ENCODE measurements around the gene ACOT11.

ACOT11 gene

GRCh38 chr1:54585181-54586066 lies 37.4 kb downstream of the ACOT11 start (continued):
- TF ChIP-seq ZNF660 (tag by site-specific recombination; IDR thresholded peaks at IDR 0.05), result no peak

GRCh38 chr1:54588377-54588776 lies 40.3 kb downstream of the ACOT11 start:
- no peaks in the 10 kb centered on the region for H3K36me3 ChIP-seq (ENCODE audit: control insufficient read depth in 2 of 2, insufficient read depth in 1 of 2, low read length in 2 of 2)
- H3K4me1 ChIP-seq (ENCODE audit: control insufficient read depth, insufficient read depth, low read length), result no peaks in the 10 kb centered on the region
- TF ChIP-seq ZNF324 (tag by site-specific recombination; IDR thresholded peaks at IDR 0.05) (no peak), AEBP2 (tag by site-specific recombination; IDR thresholded peaks at IDR 0.05; ENCODE audit: borderline replicate concordance) (no peak), ZNF148 (tag by site-specific recombination; IDR thresholded peaks at IDR 0.05; ENCODE audit: borderline replicate concordance) (no peak), ZNF112 (tag by site-specific recombination; IDR thresholded peaks at IDR 0.05) (no peak), ZNF747 (tag by site-specific recombination; IDR thresholded peaks at IDR 0.05) (no peak), ZNF23 (tag by site-specific recombination; IDR thresholded peaks at IDR 0.05; ENCODE audit: borderline replicate concordance) (no peak), ZNF830 (tag by site-specific recombination; IDR thresholded peaks at IDR 0.05; ENCODE audit: low read depth) (no peak), ZNF521 (tag by site-specific recombination; IDR thresholded peaks at IDR 0.05) (no peak)
- no peaks in the 10 kb centered on the region for H3K9me3 ChIP-seq (ENCODE audit: control insufficient read depth, insufficient read depth, low read depth, low read length)
- POLR2A ChIA-PET, result no interaction called here
- CTCF ChIA-PET, result interaction anchor here (0.6 kb wide), 1 partner anchor 54 kb away, joined by 3 read pairs; no protein-coding TSS in a partner anchor
- no peak overlapping the region for H3K4me3 ChIP-seq (ENCODE audit: low read depth, low read length)
- H3K27ac ChIP-seq (ENCODE audit: extremely low read depth, low read depth, low read length), result no peak overlapping the region

GRCh38 chr1:54591127-54591756 lies 43.2 kb downstream of the ACOT11 start:
- Histone ChIP-seq H3K4me1 (ENCODE audit: control insufficient read depth, insufficient read depth, low read length) (no peaks in the 10 kb centered on the region), H3K4me3 (ENCODE audit: low read depth, low read length) (no peak overlapping the region), H3K36me3 (ENCODE audit: control insufficient read depth in 2 of 2, insufficient read depth in 1 of 2, low read length in 2 of 2) (no peaks in the 10 kb centered on the region), H3K27ac (ENCODE audit: extremely low read depth, low read depth, low read length) (no peak overlapping the region), H3K9me3 (ENCODE audit: control insufficient read depth, insufficient read depth, low read depth, low read length) (no peaks in the 10 kb centered on the region)
- TF ChIP-seq ZNF768 (tag by site-specific recombination; IDR thresholded peaks at IDR 0.05) (0 out of 2 replicates have a peak, but pooled peaks have one; percentile 20), ELK4 (IDR thresholded peaks at IDR 0.05; ENCODE audit: borderline replicate concordance, low read depth, low read length) (no peak)
- POLR2A ChIA-PET, result no interaction called here
- CTCF ChIA-PET, result no interaction called here

- ChIA-PET POLR2A (no interaction called here), CTCF (no interaction called here)
- Histone ChIP-seq H3K9me3 (ENCODE audit: control insufficient read depth, insufficient read depth, low read depth, low read length) (no peaks in the 10 kb centered on the region), H3K36me3 (ENCODE audit: control insufficient read depth in 2 of 2, insufficient read depth in 1 of 2, low read length in 2 of 2) (no peaks in the 10 kb centered on the region), H3K4me1 (ENCODE audit: control insufficient read depth, insufficient read depth, low read length) (no peaks in the 10 kb centered on the region), H3K4me3 (ENCODE audit: low read depth, low read length) (no peak overlapping the region), H3K27ac (ENCODE audit: extremely low read depth, low read depth, low read length) (no peak overlapping the region)
- TF ChIP-seq ZNF830 (tag by site-specific recombination; IDR thresholded peaks at IDR 0.05; ENCODE audit: low read depth), result no peak
- TF ChIP-seq ZNF76 (tag by site-specific recombination; IDR thresholded peaks at IDR 0.05; ENCODE audit: borderline replicate concordance, low read depth), result no peak
- TF ChIP-seq INSM2 (tag by site-specific recombination; IDR thresholded peaks at IDR 0.05), result no peak
- no peak for TF ChIP-seq ZNF391 (tag by site-specific recombination; IDR thresholded peaks at IDR 0.05; ENCODE audit: borderline replicate concordance, low read depth)
- TF ChIP-seq ZNF558 (tag by site-specific recombination; IDR thresholded peaks at IDR 0.05), result no peak
- TF ChIP-seq PBX3 (CRISPR knock-in tag; IDR thresholded peaks at IDR 0.05), result no peak
- TF ChIP-seq OSR2 (tag by site-specific recombination; IDR thresholded peaks at IDR 0.05), result no peak
- TF ChIP-seq ZNF514 (tag by site-specific recombination; IDR thresholded peaks at IDR 0.05), result no peak
- no peak for TF ChIP-seq OVOL3 (tag by site-specific recombination; IDR thresholded peaks at IDR 0.05)
Measured at GRCh38 chr1:54593571-54594160, 45.6 kb downstream of the ACOT11 start.
